GM19455 (cell line): Measurements from ENCODE around the gene TUBGCP6.
"Not testable (repeated sequence)": the region's sequence is repeated elsewhere in the genome, so short reads cannot be mapped to it uniquely, and the experiment has no call there.

Experiments used
- ATAC-seq: cut with Tn5 transposase; IDR thresholded peaks from one replicate; pipeline ENCODE4 v1.9.1; 2021; ENCODE audit not compliant: unreplicated experiment

TUBGCP6 gene

DNA sequence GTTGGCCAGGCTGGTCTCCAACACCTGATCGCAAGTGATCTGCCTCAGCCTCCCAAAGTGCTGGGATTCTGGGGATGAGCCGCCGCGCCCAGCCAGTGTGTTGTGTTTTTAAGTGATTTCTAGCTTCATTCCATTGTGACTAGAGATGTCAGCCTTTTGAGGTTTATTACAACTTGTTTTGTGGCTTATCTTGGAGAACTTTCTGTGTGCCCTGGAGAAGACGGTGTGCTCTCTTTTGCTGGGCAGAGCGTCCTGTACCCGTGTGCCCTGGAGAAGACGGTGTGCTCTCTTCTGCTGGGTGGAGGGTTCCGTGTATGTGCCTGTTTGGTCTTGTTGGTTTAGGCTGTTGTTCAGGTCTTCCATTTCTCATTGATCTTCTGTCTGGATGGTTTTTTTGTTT, 31.6 kb downstream of the TUBGCP6 start:
- no peak for ATAC-seq

DNA sequence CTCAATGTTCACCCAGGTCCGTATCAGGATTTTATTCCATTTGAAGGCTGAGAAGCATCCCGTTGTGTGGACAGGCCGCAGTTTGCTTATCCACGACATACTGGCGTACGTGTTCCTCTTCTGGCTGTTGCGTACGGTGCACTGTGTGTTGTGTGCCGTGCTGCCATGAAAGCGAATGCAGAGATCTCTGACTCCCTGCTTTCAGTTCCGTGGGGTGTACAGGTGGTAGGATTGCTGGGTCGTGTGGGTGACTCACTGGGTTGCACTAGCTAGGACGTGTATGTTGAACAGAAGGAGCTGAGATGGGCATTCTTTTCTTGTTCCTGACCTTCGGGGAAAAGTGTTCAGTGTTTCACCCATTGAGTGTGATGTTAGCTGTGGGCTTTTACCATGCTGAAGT, 33.7 kb downstream of the TUBGCP6 start:
- no peak for ATAC-seq

DNA sequence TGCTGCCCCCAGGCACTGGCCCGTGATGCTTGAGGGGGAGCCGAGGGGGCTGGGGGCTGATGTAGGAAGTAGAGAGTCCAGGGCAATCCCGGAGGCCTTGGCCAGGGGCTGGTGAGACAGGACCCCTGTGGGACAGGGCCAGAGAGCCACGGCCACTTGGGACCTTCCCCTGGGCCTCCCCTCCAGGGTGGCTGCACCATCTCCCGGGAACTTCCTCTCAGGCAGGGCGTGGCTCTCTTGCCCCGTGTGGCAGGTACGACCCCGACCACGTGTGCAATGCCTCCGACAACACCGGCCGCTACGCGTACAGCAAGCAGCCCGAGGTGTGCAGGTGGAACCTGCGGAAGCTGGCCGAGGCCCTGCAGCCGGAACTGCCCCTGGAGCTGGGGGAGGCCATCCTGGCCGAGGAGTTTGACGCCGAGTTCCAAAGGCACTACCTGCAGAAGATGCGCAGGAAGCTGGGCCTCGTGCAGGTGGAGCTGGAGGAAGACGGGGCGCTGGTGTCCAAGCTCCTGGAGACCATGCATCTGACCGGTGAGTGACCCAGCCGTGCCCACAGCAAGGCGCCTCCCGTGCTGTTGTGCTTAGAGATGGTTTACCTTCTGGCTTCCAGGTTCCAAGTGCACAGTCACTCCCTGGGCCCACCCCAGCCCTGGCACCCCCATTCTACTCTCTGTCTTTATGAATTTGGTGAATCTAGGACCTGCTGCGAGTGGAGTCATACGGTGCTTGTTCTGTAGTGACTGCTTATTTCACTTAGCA, 34.3 kb downstream of the TUBGCP6 start:
- ATAC-seq = no peak

DNA sequence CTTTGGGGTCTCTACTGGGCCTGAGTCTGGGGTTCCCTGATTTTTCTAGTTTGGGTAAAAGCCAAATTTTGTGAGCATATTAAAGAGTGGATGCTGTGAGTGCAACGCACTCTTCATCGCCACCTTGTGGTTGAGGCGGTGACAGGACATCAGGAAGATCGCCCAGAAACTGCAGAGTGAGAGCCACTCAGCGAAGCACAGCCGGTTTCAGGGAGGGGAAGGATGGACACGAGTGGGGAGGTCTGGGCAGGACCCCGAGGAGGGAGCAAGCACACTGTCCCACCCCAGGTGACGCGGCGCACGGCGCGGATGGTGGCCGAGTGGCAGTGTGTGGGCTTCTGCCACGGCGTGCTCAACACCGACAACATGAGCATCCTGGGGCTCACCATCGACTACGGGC, 34.9 kb downstream of the TUBGCP6 start:
- ATAC-seq = no peak

DNA sequence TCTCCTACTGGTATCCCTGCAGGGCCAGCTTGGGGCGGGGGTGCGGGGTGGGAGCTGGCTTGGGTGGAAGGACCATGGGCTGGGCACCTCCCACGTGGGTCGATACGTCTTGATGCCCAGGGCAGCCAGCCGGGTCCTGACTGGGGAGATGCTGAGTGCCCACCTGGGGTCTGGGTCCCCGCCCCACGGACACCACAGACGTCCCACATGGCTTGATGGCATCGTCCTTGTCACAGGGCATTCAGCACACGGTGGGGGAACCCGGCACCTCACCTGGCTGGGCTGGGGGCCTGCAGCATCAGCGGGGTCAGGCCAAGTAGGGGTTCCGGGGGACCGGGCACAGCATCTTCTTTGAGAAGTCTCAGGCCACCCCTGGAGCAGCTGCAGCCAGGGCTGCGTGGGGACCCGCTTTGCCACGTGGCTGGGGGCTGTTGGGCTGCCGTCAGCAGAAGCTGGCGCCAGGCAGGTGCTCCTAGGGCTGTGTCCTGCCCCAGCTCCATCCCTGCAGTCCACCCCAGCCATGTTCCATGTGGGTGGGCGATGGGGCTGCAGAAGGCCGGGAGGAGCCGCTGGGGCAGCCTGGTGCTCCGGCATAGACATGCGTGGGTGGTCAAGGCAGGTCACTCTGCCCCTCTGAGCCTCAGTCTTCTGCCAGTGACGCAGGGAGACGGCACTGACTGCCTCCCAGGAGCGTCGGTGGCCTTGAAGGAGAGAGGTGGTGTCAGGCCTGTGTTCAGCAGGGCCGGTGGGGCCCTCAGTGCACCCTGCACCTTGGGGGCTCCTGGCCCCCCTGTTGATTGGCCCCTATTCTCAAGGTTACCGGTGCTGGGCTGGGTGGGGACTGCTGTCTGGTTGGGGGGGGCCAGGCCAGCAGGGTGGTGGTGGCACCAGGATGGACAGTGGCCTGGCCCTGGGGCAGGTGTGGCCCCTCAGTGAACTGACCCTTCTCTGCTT, 35.6 kb downstream of the TUBGCP6 start:
- ATAC-seq = no peak

DNA sequence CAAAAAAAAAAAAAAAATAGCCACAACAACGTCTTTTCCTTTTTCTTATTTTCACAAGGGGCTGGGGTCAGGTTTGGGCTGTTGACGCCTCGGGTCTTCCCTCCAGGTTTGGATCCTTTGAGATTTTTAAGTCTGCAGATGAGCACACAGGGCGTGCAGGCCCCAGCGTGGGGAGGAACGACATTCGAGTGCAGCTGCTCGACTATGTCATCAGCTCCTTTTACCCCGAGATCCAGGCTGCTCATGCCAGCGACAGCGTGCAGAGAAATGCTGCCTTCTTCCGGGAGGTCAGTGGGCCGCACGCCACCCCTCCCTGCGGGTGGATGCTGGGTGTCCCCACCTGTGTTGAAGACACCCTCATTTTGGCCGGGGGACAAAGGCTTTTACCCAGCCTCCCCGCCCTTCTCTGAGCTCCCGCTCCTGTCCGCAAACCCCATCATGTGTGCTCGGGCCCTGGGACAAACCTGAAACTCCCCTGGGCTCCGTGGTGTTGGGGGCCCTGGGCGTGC, 36.3 kb downstream of the TUBGCP6 start:
- ATAC-seq = no peak

DNA sequence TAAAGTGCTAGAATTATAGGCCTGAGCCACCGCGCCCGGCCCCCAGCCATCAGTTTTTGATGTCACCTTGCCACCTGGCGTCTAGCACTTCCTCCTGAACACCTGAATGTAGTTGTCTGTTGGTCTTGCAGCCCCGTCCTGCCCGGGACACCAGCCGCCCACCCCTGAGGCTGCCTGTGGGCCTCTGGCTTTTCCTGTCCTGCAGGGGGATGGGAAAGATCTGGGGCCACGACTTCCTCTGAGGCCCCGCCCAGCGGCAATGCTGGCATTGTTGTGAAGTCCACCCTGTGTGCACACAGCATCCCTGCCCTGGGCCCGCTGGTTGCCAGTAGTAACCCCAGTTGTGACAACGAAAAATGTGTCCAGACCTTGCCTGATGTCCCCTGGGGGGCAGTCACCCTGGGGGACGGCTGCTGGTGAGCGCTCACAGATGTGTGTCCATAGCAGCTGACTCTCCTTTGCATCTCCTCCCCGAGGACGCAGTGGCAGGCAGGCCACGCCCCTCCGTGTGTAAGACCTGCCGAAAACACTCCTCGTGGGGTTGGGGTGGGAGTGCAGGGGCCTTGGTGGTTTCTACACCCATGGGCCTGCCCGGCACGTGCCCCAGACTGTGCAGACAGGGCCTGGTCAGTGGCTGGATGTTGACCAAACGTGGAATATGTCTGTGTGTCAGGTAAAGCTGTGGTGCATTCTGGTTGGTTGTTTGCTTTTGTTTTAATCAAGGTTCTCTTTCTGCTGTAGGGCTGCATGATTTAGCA, 37.3 kb downstream of the TUBGCP6 start:
- ATAC-seq = no peak

DNA sequence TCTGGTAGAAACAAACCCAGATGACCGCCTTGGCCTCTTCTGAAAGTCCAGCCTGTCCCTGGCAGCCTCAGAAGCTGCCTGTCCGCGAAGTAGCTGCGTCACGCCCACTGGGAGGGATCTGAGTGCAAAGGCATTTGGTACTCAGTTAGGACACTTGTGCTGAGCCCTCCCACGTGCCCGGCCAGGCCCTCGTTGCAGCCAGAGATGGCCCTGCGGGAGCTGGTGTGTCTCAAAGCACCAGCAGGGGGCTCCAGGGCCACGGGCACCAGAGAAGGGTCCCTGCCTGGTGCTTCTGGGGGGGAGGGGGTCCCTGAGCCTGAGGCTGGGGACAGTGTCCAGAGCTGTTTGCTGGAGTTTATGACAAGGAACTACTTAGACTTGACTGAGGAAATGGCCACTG, 38.2 kb downstream of the TUBGCP6 start:
- ATAC-seq = no peak

DNA sequence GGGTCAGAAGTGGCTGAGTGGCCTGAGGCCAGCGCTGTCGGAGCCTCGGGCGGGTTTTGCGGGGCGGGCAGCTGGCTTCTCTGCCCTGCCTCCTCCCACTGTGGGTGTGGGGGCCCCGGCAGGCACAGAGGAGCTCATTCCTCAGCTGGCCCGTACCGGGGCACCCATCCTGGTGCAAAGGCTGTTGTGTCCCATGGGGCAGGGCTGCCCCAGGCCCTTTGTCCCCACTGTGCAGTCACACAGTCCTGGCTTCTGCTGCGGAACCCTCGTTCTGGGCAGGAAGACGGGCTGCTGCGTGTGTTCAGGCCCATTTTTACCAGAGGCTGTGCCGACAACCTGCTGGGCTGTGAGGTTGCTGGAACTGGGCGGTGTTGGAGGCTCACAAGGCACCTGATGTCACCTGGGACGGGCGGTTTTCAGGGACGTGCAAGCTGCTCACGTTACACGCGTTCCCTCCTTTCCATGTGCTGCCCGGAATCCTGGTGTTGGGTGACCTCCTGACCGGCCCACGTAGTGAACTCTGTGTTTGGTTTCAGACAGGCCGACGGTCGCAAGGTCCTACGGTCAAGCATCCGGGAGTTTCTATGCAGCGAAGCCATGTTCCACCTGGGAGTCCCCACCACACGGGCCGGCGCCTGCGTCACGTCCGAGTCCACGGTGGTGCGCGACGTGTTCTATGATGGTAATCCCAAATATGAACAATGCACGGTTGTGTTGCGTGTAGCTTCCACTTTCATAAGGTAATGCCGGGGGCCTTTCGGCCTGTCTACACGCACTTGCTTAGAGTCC, 38.8 kb downstream of the TUBGCP6 start:
- ATAC-seq = no peak

DNA sequence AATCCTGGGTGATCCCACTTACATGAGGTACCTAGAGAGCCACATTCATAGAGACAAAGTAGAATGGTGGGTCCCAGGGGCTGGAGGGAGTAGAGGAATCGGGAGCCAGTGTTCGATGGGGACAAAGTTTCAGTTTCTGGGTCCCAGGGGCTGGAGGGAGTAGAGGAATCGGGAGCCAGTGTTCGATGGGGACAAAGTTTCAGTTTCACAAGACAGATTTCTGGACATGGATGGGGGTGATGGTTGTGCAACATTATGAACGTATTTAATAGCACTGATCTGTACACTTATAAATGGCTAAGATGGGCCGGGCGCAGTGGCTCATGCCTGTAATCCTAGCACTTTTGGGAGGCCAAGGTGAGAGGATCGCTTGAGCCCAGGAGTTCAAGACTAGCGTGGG, 39.8 kb downstream of the TUBGCP6 start:
- ATAC-seq = not testable (repeated sequence)

DNA sequence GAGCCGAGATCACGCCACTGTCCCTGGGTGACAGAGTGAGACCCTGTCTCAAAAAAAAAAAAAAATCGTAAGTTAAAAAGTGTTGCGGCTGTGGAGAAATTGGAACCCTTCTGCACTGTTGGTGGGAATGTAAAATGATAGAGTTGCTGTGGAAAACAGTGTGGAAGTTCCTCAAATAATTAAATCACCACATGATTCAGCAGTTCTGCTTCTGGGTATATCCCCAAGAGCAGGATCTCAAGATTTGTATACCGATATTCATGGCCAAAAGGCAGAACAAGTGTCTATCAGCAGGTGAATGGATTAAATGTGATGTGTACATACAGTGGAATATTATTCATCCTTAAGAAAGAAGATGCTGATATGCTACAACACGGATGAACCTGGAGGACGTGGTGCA, 40.3 kb downstream of the TUBGCP6 start:
- ATAC-seq = no peak

DNA sequence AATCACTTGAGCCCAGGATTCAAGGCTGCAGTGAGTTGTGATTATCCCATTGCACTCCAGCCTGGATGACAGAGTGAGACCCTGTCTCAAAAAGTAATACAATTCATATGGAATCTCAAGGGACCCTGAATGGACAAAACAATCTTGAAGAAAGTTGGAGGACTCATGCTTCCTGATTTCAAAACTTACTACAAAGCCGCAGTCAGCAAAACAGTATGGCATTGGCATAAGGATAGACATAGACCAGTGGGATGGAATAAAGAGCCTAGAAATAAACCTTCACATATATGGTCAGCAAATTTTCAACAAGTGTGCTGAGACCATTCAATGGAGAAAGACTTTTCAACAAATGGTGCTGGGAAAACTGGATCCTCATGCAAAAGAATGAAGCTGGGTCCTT, 41.5 kb downstream of the TUBGCP6 start:
- ATAC-seq = no peak

DNA sequence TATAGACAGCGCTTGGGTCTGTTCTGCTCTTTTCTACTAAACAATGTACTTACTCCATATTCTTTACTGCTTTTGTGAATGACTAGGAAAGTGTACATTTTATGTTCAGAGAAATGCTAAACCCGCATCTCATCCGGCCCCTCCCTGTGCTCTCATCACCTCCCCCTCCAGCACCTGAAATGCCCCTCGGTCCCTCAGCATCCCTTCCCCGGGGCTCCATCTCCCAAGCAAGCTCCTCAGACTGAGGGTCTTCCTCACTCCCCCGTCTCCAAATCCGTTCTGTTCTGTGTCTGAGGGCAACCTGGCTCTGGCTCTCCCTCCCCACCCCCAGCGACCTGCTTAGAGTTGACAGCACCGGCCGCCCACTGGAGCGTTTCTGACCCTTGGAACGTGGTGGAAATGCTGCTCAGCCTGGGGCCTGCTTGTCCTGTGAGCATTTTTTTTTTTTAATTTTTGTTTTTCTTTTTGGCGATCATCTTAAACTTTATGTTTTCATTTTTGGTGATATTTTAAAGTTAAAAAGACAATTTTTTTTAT, 42.6 kb downstream of the TUBGCP6 start:
- ATAC-seq = no peak

DNA sequence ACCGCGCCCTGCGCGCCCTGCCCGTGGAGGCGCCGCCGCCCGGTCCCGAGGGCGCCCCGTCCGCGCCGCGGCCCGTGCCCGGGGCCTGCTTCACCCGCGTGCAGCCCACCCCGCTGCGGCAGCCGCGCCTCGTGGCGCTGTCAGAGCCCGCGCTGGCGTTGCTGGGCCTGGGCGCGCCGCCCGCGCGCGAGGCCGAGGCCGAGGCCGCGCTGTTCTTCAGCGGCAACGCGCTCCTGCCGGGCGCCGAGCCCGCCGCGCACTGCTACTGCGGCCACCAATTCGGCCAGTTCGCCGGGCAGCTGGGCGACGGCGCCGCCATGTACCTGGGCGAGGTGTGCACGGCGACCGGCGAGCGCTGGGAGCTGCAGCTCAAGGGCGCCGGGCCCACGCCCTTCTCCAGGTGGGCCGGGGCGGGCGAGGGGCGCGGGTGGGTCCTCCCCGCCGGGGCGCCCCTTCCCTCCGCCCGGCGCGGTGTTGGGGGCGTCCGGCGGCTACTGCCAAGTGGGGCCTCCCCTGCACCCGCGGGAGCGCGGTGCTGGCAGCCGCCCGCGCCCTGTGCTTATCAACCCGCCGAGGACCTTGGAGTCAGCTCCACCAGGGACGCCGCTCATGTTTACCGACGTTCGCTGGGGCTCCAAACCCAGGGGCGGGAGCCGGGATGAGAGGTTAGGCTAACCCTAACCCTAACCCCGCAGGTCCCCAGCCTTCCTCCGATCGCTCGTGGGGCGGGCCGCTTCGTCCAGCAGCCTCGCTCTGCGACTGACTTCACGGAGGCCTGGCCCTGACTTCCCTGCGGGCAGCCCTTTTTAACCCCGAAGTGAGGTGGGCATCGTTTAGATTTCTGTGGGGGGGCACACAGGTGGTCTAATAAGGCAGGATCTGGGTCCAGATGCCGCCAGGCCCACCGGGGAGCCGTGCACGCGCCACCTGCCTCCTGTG, 43.4 kb downstream of the TUBGCP6 start:
- peak; percentile 18 for ATAC-seq

DNA sequence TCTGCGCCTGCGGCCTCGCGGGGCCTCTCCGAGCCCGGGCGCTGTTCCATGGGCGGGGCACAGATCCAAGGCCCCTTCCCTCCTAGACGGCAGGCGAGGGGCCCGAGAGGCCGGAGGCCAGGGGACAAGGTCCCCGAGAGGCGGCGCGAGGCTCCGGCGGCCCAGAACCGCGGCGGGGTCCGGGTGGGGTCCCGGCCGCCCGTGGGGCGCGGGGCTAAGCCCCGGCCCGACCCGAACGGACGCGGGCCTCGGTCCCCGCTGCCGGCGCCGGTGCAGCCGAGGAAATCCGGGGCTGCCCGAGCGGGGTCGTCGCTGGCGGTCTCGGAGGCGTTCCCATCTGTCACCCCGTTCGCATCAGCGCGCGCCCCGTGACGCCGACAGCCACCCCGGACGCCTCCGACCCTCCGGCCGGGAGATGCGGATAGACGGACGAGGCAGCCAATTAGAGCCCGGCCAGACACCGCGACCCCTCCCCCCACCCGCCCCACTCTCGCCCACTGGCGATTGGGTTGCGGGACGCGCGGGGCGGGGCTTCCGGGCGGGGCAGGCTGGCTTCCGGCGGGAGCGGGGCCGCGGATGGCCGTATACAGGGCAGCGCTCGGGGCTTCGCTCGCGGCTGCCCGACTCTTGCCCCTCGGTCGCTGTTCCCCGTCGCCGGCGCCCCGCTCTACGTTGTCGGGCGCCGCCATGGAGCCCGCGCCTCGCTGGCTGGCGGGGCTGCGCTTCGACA, 44.2 kb downstream of the TUBGCP6 start, which contains the start of gene SELENOO:
TSS of gene SELENOO (plus strand) at position 551 of the 730 bp plus-strand sequence. CDS start at position 577, 26 bp downstream.
- peak; percentile 61 for ATAC-seq

DNA sequence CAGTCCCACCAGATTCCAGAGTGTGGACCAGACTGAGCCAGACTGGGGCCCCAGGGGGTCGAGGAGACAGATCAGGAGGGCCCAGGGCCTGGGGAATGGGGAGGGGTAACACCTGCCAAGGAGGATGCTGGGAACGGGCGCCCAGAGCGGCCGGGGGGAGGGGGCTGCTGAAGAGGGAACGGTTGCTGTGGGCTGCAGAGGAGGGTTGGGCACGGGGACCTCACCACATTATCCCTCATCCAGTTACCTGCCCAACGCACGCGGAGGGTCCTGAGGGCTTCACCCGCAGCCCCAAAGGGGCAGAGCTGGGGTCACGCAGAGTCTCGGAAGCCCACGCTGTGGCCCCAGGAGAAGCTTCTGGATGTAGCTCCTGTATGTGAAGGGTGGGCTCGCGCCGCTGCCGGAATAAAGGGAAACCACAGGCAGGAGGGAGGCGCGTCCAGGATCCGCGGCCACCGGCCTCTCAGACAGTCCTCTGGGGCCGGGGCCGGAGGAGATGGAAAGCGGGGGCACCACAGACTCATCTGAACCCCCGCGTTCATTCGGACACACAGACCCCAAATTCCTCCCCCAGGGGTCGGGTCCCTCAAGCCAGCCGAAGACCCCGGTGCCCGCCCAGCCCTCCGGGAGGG, 44.9 kb downstream of the TUBGCP6 start:
- ATAC-seq = no peak

DNA sequence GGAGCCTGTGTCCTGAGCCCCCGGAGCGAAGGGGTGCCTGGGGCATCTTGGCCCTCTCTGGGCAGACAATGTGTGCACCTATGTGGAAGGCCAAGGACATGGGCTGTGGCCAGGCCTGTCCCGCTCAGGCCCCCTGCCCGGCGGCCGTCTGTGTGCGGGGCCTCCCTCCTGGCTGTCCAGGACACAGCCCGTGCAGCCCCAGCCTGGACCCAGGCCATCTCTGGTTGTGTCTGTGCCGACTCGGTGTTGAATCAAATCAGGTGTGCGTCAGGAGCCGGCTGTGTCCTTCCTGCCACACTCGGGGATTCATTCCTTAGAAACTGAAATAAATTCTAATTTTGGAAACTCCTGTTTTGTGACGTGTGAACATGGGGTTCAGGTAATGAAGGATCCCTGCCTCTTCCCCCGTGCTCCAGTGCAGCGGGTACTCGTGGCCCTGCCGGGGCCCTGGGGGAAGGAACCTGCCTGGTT, 45.5 kb downstream of the TUBGCP6 start:
- no peak for ATAC-seq

DNA sequence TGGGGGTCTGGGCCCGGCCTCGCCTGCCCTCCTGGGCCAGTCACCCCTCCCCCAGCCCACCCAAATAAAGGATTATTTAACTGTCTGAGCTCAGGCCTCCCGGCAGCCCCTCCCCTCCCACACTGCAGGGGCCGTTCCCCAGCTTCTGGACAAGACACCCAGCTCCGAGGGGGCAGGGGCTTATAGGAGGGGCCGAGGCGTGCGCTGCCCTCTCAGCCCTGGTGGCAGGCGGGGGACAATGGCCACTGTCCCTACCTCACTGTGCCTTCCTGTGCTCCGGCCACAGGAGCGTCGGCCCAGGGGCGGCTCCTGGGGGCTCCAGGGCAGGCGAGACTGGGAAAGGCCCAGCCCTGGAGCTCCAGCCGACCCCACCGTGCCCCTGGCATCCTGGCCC, 46.2 kb downstream of the TUBGCP6 start:
- ATAC-seq = no peak
